ENCODE results near the gene TMEM239.

The TMEM239 gene

GRCh38 chr20:2838847-2839671 lies 22.9 kb downstream of the TMEM239 start:
- peak in 2 of 42 donors; percentile 12 to 18 for DNase-seq
- intact Hi-C loops (cut with DNase I), result loop anchor here (10.0 kb wide), 1 partner anchor 144 kb away; the partner anchor contains the start of gene EBF4

- peak in 2 of 42 donors; percentile 3 to 20 for DNase-seq
- intact Hi-C loops (cut with DNase I), result loop anchor here (2.0 to 10.0 kb wide), 2 partner anchors 33 to 145 kb away; partner anchors contain the start of genes EBF4 and PTPRA
Measured at GRCh38 chr20:2839732-2840137, 23.6 kb downstream of the TMEM239 start.

- intact Hi-C loops (cut with DNase I), result loop anchor here (2.0 kb wide), 1 partner anchor 32 kb away; the partner anchor contains the start of gene PTPRA
Measured at GRCh38 chr20:2840138-2840966, 24.2 kb downstream of the TMEM239 start, which contains the start of the genes PCED1A and VPS16. TSS of gene PCED1A (minus strand) at chr20:2840655. CDS start at chr20:2839912, 743 bp downstream. TSS of gene VPS16 (plus strand) at chr20:2840745. CDS start at chr20:2840775, 30 bp downstream.

GRCh38 chr20:2840967-2841531 lies 24.9 kb downstream of the TMEM239 start:
- intact Hi-C loops (cut with DNase I), result loop anchor here (2.0 kb wide), 1 partner anchor 32 kb away; the partner anchor contains the start of gene PTPRA

More at GRCh38 chr20:2840138-2840966, 24.2 kb downstream of the TMEM239 start, which contains the start of the genes PCED1A and VPS16:
- DNase-seq, result peak; percentile 76 to 96 (median 92)

GRCh38 chr20:2845607-2846006 lies 29.4 kb downstream of the TMEM239 start:
- intact Hi-C loops (cut with DNase I), result no loop called here
- no peak for DNase-seq

More at GRCh38 chr20:2840967-2841531, 24.9 kb downstream of the TMEM239 start:
- DNase-seq, result peak in 35 of 42 donors; percentile 8 to 60 (median 39)

- intact Hi-C loops (cut with DNase I), result no loop called here
- peak in 1 of 42 donors; percentile 5 for DNase-seq
Measured at GRCh38 chr20:2846698-2847097, 30.5 kb downstream of the TMEM239 start.

- intact Hi-C loops (cut with DNase I), result no loop called here
Measured at GRCh38 chr20:2847802-2848201, 31.6 kb downstream of the TMEM239 start.

GRCh38 chr20:2849529-2849928 lies 33.4 kb downstream of the TMEM239 start:
- no peak for DNase-seq
- intact Hi-C loops (cut with DNase I), result no loop called here

More at GRCh38 chr20:2847802-2848201, 31.6 kb downstream of the TMEM239 start:
- DNase-seq, result no peak

GRCh38 chr20:2851086-2851485 lies 34.9 kb downstream of the TMEM239 start:
- intact Hi-C loops (cut with DNase I), result no loop called here
- DNase-seq, result peak in 2 of 42 donors; percentile 10 to 28

- intact Hi-C loops (cut with DNase I), result no loop called here
- DNase-seq, result peak in 1 of 42 donors; percentile 2
Measured at GRCh38 chr20:2858591-2858990, 42.4 kb downstream of the TMEM239 start.

GRCh38 chr20:2859330-2860121 lies 43.4 kb downstream of the TMEM239 start:
- DNase-seq, result peak in 9 of 42 donors; percentile 15 to 63 (median 32)
- intact Hi-C loops (cut with DNase I), result loop anchor here (10.0 kb wide), 1 partner anchor 145 kb away; no protein-coding TSS in a partner anchor

GRCh38 chr20:2864626-2865025 lies 48.5 kb downstream of the TMEM239 start:
- peak in 1 of 42 donors; percentile 12 for DNase-seq
- intact Hi-C loops (cut with DNase I), result loop anchor here (10.0 kb wide), 1 partner anchor 140 kb away; no protein-coding TSS in a partner anchor

- DNase-seq, result no peak
- intact Hi-C loops (cut with DNase I), result loop anchor here (10.0 kb wide), 1 partner anchor 140 kb away; no protein-coding TSS in a partner anchor
Measured at GRCh38 chr20:2865101-2865500, 48.9 kb downstream of the TMEM239 start.

GRCh38 chr20:2865630-2866029 lies 49.5 kb downstream of the TMEM239 start:
- DNase-seq, result peak in 16 of 42 donors; percentile 13 to 63 (median 48)

GRCh38 chr20:2866236-2866635 lies 50.1 kb downstream of the TMEM239 start:
- intact Hi-C loops (cut with DNase I), result loop anchor here (10.0 kb wide), 1 partner anchor 139 kb away; no protein-coding TSS in a partner anchor
- peak in 1 of 42 donors; percentile 4 for DNase-seq

More at GRCh38 chr20:2865630-2866029, 49.5 kb downstream of the TMEM239 start:
- intact Hi-C loops (cut with DNase I), result loop anchor here (10.0 kb wide), 1 partner anchor 139 kb away; no protein-coding TSS in a partner anchor

- intact Hi-C loops (cut with DNase I), result loop anchor here (10.0 kb wide), 1 partner anchor 138 kb away; no protein-coding TSS in a partner anchor
- peak in 1 of 42 donors; percentile 12 for DNase-seq
Measured at GRCh38 chr20:2867081-2867864, 51.1 kb downstream of the TMEM239 start.
